OCI-M1 (cell line): ENCODE results near the gene WIF1.

Experiments used
- DNase-seq: peaks from one replicate; lab custom pipeline; 2025; lab: John Stamatoyannopoulos, UW

WIF1 gene, protein sequence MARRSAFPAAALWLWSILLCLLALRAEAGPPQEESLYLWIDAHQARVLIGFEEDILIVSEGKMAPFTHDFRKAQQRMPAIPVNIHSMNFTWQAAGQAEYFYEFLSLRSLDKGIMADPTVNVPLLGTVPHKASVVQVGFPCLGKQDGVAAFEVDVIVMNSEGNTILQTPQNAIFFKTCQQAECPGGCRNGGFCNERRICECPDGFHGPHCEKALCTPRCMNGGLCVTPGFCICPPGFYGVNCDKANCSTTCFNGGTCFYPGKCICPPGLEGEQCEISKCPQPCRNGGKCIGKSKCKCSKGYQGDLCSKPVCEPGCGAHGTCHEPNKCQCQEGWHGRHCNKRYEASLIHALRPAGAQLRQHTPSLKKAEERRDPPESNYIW

DNA sequence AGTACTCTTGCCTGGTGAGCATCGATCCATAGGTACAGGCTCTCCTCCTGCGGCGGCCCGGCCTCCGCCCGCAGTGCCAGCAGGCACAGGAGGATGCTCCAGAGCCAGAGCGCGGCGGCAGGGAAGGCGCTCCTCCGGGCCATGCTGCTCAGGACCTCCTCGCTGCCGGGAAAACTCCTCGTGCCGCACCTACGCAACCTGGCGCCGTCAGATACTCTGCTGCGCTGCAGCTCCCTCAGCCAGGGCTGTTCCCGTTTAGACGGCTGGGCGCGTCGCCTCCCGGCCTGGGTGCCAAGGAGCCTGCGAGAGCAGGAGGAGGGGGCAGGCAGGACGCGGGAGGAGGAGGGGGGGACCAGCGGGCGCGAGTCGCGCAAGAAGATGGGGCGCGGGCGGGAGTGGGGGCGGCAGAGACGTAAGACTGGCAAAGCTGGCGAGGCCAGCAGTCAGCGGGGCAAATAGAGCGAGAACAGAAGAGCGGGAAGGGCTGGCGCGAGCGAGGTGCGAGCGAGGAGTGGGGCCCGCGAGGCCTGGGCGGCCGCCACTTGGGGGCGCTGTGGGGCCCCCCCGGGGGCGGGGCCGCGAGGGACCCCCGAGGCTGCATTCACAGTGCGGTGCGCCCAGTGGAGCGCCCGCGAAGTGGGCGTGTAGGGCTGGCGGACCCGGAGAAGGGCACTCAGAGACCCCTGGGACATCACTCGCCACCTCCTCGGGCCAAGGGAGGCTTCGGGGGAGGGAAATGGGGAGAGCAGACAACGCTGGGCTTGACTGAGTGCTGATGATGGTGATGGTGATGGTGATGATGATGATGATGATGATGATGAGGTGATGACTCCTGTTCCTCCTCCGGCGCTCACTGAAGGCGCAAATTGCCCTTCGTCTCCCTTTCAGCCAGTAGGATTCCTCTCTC lies at the start of gene WIF1:
WIF1 (minus strand) TSS at position 257 of the 907 bp plus-strand sequence; CDS start at position 143, 114 bp downstream.
- no peak for DNase-seq

- peak; percentile 78 for DNase-seq
These were observed 49.2 kb upstream of the WIF1 start for GRCh38 chr12:65170209-65170881.

DNA sequence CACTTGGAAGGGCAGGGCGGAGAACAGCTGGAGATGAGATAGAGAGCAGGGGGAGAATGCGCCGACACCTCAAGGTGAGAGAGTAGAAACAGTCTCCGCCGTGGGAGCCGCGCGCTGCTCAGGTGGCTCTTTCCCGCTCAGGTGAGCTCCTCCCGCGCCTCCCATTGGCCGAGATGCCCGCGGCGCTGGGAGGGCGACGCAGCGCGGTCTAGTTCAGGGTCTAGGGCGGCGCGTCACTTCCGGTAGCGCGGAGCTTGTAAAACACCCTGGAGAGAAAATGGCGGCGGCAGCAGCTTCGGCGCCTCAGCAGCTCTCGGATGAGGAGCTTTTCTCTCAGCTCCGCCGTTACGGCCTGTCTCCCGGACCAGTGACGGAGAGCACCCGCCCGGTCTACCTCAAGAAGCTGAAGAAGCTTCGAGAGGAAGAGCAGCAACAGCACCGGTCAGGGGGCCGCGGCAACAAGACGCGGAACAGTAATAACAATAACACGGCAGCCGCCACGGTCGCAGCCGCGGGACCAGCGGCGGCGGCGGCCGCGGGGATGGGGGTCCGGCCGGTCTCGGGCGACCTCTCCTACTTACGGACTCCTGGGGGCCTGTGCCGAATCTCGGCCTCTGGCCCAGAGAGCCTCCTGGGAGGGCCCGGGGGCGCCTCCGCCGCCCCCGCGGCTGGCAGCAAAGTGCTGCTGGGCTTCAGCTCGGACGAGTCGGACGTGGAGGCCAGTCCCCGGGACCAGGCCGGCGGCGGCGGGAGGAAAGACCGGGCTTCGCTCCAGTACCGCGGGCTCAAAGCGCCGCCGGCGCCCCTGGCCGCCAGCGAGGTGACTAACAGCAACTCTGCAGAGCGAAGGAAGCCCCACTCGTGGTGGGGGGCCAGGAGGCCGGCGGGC lies 48.5 kb upstream of the WIF1 start, which contains the start of gene LEMD3:
LEMD3 (plus strand) TSS at position 264 of the 889 bp plus-strand sequence; CDS start at position 278, 14 bp downstream.
- peak; percentile 93 for DNase-seq

DNA sequence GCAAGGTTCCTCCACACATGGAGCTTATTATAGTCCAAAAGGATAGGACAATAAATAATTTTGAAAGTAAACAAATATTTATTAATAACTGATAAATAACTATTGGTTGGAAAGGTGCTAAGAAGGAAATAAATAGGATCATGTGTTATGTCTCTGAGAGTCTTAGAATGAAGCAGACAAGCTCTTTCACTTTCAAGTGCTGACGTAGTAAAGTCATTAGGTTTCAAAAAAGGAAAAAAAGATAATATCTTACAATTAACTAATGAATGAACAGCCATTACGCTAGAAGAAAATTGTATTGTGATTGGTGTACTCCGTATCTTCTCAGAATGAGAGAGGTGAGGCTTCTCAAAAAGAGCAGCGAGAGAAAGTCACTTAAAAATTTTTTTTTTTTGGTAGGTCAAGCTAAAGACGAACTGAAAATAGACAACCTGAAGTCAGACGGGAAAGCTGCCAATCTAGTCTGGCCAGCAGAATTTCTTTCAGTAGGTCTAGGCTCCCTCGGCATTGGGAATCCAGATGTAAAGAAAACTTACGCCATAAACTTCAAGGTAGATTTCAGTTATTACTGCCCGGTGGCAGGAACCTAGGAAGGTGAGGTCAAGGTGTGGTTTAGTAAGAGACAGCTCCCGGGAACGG lies 47.7 kb upstream of the WIF1 start:
- peak; percentile 76 for DNase-seq

DNA sequence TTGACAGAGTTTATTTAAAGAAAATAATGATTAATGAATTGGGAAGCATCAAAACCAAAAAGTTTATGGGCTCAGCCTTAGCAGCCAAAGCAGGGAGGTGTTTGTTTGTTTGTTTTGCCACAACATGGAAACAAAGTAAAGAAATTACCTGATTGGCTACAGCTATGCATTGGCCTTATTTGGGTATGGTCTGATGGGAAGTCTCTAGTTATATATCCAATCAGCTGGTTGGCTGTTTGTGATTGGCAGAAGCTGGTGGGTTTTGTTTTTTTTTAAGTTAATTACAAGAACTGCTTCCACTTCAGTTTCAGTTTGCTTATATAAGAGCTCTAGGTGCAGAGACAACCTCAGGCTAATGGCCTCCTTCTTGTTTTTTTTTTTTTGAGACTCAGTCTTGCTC lies 43.7 kb upstream of the WIF1 start:
- no peak for DNase-seq

DNA sequence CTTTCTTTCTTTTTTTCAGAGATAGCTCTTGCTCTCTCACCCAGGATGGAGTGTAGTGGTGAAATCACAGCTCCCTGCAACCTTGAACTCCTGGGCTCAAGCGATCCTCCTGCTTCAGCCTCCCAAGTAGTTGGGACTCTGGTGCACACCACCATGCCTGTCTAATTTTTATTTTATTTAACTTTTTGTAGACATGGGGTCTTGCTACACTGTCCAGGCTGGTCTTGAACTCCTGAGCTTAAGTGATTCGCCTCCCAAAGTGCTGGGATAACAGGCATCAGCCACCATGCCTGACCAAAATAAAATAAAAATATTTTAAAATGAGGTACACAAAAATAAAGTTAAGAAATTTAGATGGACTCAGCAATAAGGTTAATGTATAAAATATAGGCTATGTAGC lies 43.1 kb upstream of the WIF1 start:
- DNase-seq, result no peak

DNA sequence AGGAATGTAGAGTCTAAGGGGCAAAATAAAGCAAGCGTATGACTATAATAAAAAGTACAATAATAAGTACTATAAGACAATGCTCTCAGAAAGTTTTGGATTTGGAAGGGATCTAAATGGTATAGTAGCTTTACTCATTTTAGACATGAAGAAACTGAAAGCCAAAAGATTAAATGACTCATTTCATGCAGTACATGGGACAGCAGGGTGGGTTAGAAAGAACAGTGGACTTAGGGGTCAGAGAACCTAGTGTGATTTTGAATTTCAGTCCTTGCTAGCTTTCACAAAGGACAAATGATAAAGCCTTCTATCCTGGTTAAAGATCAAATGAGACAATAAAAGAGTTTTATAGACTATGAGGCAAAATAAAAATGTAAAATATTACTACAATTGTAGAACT lies 41.5 kb upstream of the WIF1 start:
- no peak for DNase-seq

- no peak for DNase-seq
These were observed 36.0 kb upstream of the WIF1 start for GRCh38 chr12:65157091-65157490.

GRCh38 chr12:65156366-65156841 lies 35.3 kb upstream of the WIF1 start:
- peak; percentile 85 for DNase-seq

- peak; percentile 64 for DNase-seq
These were observed 34.7 kb upstream of the WIF1 start for GRCh38 chr12:65155784-65156183.

DNA sequence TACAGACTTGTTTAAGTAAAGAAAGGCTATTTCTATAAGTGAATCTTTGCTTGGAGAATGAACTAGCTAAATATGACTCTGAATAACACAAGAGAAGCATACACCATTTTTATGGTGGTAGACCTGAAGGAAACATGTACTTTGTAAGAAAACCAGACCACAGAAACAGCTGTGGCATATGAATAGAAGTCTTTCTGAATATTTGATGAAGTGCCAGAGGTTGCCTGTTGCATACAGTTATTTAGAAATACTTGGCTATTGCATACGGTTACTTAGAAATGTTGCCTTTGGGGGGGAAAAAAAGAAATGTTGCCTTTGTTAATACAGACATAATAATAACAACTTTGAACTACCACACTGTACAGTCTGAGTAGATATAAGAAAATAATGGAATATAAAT lies 31.5 kb upstream of the WIF1 start:
- DNase-seq, result no peak

DNA sequence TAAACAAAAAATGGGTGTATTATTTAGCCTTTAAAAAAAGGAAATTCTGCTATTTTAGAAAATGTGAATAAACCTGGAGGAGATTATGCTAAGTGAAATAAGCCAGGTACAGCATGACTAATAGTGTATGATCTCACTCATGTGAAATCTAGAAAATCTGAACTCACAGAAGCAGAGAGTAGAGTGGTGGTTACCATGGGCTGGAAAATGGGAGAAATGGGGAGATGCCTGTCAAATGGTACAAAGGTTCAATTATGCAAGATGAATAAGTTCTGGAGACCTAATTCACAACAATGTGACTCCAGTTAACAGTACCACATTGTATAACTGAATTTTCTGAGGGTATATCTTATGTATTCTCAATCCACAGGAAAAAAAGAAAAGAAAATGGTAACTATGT lies 30.9 kb upstream of the WIF1 start:
- DNase-seq, result no peak

DNA sequence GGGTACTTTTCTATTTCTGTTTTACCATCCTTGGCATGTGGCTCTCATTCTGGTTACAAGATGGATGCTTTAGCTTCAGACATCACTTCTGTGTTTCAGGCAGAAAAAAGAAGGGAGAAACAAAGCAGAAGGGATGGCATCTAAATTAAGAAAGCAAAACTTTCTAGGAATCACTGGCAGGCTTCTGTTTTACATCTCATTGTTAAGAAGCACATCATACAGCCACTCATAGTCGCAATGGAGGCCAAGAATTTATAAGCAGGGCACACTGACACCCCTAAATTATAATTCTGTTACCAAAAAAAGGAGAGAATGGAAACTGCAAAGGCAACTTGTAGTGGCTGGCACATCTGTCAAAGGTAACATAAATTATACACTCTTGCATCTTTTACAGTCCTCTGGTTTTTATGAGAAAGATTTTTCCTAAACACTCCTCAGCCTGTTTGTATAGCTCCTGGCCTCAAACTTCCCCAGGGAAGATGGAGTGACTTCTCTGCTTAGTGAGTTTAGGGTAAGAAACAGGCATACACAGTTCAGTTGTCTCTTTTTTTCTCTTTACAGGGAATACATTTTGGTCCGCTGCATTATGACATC lies 26.3 kb upstream of the WIF1 start:
- DNase-seq, result no peak

- no peak for DNase-seq
These were observed 19.6 kb upstream of the WIF1 start for GRCh38 chr12:65140738-65141137.

GRCh38 chr12:65139389-65139788 lies 18.3 kb upstream of the WIF1 start:
- peak; percentile 29 for DNase-seq

GRCh38 chr12:65133879-65134278 lies 12.8 kb upstream of the WIF1 start:
- DNase-seq, result no peak

- no peak for DNase-seq
These were observed 5.4 kb upstream of the WIF1 start for GRCh38 chr12:65126482-65126881.

GRCh38 chr12:65125975-65126374 lies 4.9 kb upstream of the WIF1 start:
- DNase-seq, result peak; percentile 56

GRCh38 chr12:65125247-65125646 lies 4.1 kb upstream of the WIF1 start:
- peak; percentile 58 for DNase-seq

DNA sequence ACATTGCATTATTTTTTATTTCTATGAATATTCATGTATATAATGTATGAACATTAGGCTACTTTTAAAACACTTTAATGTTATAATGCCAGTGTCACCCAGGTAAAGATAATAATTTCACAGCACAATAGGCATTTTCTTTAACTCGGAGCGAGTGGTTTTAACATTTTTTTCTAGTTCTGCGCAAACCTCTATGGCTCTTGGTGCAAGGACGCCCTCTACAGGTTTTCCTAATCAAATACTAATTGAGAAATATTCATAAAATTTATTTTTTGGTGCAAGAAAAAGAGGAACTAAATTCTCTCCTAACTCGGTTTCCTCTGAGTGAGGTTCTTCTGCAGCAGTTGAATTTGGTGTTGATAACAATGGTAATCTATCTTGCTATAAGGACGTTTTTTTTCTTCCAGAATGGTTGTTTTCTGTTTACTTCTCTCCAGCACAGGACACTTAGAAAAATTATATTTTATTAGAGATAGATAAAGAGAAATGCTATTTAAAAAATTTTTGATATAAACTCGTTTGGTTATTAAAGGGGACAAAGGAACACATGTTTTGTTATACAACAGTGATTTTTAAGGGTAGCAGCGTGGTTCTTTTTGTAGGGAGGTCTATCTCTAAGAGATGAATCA lies 2.4 kb upstream of the WIF1 start:
- peak; percentile 90 for DNase-seq
